Ascending aorta (tissue), 2 donors: ENCODE data around the gene GRAMD2B. TPM values are rescaled to one million over a fixed set of nuclear protein-coding genes. Genes with fewer than 3 reads are reported as not detected.
A peak's percentile ranks its signal among the peaks of the same experiment; 100 is the strongest.
"Not testable (repeated sequence)": the region's sequence is repeated elsewhere in the genome, so short reads cannot be mapped to it uniquely, and the experiment has no call there.

ENCODE experiments used
- DNase-seq, 2 donors: peaks; one replicate each; pipeline ENCODE4 v3.0.0-alpha.2; 2019; ENCODE audit warnings: low spot score in 2 of 2
- H3K27ac ChIP-seq, 2 donors: fragments of 200-600 bp; sonication (generic); one replicate each; pipeline ENCODE4 v1.5.1; 2016 to 2017; ENCODE audit warnings: mild to moderate bottlenecking in 1 of 2
- H3K27me3 ChIP-seq: fragments of 200-600 bp; sonication (generic); one replicate; pipeline ENCODE4 v1.5.1; 2017
- H3K36me3 ChIP-seq, 2 donors: fragments of 200-600 bp; sonication (generic); one replicate each; pipeline ENCODE4 v1.5.1; 2016
- H3K4me1 ChIP-seq, 2 donors: fragments of 200-600 bp; sonication (generic); one replicate each; pipeline ENCODE4 v1.5.1; 2016 to 2017; ENCODE audit warnings: mild to moderate bottlenecking in 1 of 2
- H3K4me3 ChIP-seq, 2 donors: fragments of 200-600 bp; sonication (generic); one replicate each; pipeline ENCODE4 v1.5.1; 2016 to 2017; ENCODE audit warnings: mild to moderate bottlenecking in 1 of 2
- H3K9me3 ChIP-seq, 2 donors: fragments of 200-600 bp; sonication (generic); one replicate each; pipeline ENCODE4 v1.5.1; 2016
- CTCF ChIP-seq, 3 experiments: fragments of 200-600 bp in 2 of 3; fragments of 450-650 bp in 1 of 3; sonication (generic) in 2 of 3; IDR thresholded peaks; one replicate each; pipeline ENCODE4 v1.5.1; 2016 to 2019; ENCODE audit warnings: antibody characterized with exemption in 3 of 3, mild to moderate bottlenecking in 1 of 3, moderate library complexity in 1 of 3
- intact Hi-C: fragments of 100-400 bp; cut with DNase I; formaldehyde crosslinking; loops from one replicate; pipeline ENCODE4 v1.15.1; 2023
- total RNA-seq: library from RNA; depleted of rRNA; stranded (reverse); fragments of >200 nt; gene quantifications from one replicate; pipeline ENCODE4 v1.1.0, GENCODE V29; 2016

GRAMD2B gene
- 55.6 TPM for total RNA-seq

GRCh38 chr5:126422994-126423788 lies at the start of gene GRAMD2B:
GRAMD2B (plus strand) TSS chr5:126423409; CDS start chr5:126423607, 198 bp downstream.
- peak; percentile 47 to 93 for DNase-seq
- Histone ChIP-seq H3K9me3 (no peaks in the 10 kb centered on the region), H3K27ac (peak within 1 kb of the TSS; percentile 83 to 91), H3K4me1 (peaks cover 0 to 24% of the 10 kb centered on the region in 2 donors), H3K27me3 (no peaks in the 10 kb centered on the region), H3K36me3 (no peaks in the 10 kb centered on the region), H3K4me3 (peak within 1 kb of the TSS; percentile 58 to 64)
- intact Hi-C loops, result loop anchor here (2.0 to 5.0 kb wide), 3 partner anchors 38 to 71 kb away; no protein-coding TSS in a partner anchor
- no peak for TF ChIP-seq CTCF (IDR thresholded peaks at IDR 0.05)

DNA sequence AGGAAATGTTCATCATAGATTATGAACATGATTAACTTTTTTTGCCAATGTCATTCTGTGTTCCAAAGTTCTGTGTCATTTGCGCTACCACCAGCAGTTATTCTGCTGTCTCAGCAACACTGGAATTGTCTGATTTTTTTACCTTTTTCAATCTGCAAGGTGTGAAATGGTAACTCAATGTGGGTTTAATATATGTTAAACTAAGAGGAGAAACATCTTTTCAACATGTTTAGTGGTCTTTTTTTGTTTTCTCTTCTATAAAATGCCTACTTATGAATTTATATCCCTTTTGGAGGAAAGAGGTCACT lies 49.1 kb upstream of the GRAMD2B start:
- Histone ChIP-seq H3K27me3 (no peaks in the 10 kb centered on the region), H3K27ac (no peak overlapping the region), H3K4me3 (no peak overlapping the region), H3K36me3 (no peaks in the 10 kb centered on the region), H3K4me1 (peaks cover 3 to 17% of the 10 kb centered on the region in 2 donors), H3K9me3 (no peaks in the 10 kb centered on the region)
- no peak for DNase-seq
- no peak for TF ChIP-seq CTCF (IDR thresholded peaks at IDR 0.05)
- intact Hi-C loops, result no loop called here

DNA sequence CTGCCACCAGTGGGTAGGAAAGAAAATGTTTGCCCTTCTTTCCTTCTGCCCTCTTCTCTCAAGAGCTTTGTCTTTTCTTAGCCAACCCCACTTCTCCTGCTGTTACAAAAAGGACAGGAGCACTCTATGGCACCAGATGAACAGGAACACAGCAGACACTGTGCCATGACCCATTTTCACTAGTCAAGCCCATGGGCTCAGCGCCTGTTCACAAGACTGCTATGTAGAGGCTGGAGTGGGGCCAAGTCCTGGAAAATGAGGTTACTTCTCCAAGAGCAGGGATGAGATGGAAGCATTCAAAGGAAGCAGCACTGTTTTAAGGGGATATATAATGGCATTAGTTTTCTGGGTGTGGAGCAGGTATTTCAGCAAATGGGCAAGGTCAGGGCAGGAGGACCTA lies 46.8 kb upstream of the GRAMD2B start:
- no peak for TF ChIP-seq CTCF (IDR thresholded peaks at IDR 0.05)

GRCh38 chr5:126377424-126377823 lies 45.8 kb upstream of the GRAMD2B start:
- peak overlapping the region in 1 of 2 donors; percentile 14 for H3K27ac ChIP-seq
- no peaks in the 10 kb centered on the region for H3K27me3 ChIP-seq
- peaks cover 0 to 11% of the 10 kb centered on the region in 2 donors for H3K9me3 ChIP-seq
- no peak overlapping the region for H3K4me3 ChIP-seq
- peaks cover 0 to 8% of the 10 kb centered on the region in 2 donors for H3K4me1 ChIP-seq
- DNase-seq, result no peak
- TF ChIP-seq CTCF (IDR thresholded peaks at IDR 0.05), result no peak
- H3K36me3 ChIP-seq, result no peaks in the 10 kb centered on the region
- intact Hi-C loops, result no loop called here

More for the DNA sequence above, 46.8 kb upstream of the GRAMD2B start:
- Histone ChIP-seq H3K4me3 (no peak overlapping the region), H3K27ac (peak overlapping the region in 1 of 2 donors; percentile 22), H3K36me3 (no peaks in the 10 kb centered on the region), H3K27me3 (no peaks in the 10 kb centered on the region), H3K4me1 (peaks cover 0 to 8% of the 10 kb centered on the region in 2 donors), H3K9me3 (peaks cover 0 to 2% of the 10 kb centered on the region in 2 donors)
- intact Hi-C loops, result no loop called here
- no peak for DNase-seq

DNA sequence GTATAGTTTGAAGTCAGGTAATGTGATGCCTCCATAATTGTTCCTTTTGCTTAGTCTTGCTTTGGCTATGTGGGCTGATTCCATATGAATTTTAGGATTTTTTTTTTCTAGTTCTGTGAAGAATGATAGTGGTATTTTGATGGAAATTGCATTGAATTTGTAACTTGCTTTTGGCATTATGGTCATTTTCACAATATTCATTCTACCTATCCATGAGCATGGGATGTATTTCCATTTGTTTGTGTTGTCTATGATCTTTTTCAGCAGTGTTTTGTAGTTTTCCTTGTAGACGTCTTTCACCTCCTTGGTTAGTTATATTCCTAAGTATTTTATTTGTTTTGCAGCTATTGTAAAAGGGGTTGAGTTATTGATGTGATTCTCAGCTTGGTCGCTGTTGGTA lies 42.9 kb upstream of the GRAMD2B start:
- H3K4me3 ChIP-seq, H3K27ac ChIP-seq, H3K27me3 ChIP-seq, H3K36me3 ChIP-seq, DNase-seq, intact Hi-C loops: not testable (repeated sequence)
- Histone ChIP-seq H3K4me1 (peaks cover 9 to 28% of the 10 kb centered on the region in 2 donors), H3K9me3 (peaks cover 0 to 11% of the 10 kb centered on the region in 2 donors)

- intact Hi-C loops, result no loop called here
- no peak for TF ChIP-seq CTCF (IDR thresholded peaks at IDR 0.05)
- Histone ChIP-seq H3K4me1 (peaks cover 26 to 40% of the 10 kb centered on the region in 2 donors), H3K36me3 (no peaks in the 10 kb centered on the region), H3K9me3 (peaks cover 0 to 11% of the 10 kb centered on the region in 2 donors), H3K27me3 (no peaks in the 10 kb centered on the region), H3K27ac (peak overlapping the region; percentile 86 to 90), H3K4me3 (no peak overlapping the region)
- DNase-seq, result peak in 1 of 2 donors; percentile 73
Measured at GRCh38 chr5:126383246-126383645, 40.0 kb upstream of the GRAMD2B start.
